IPS-18c (cell line): ENCODE measurements around the gene SFXN3.

Source experiments
- H3K4me3 ChIP-seq: 2 replicates; pipeline ENCODE4 v1.7.0; 2013; ENCODE audit warnings: low read depth, mild to moderate bottlenecking, low read length, moderate library complexity; ENCODE audit not compliant: insufficient read depth
- H3K9me3 ChIP-seq: one replicate; pipeline ENCODE4 v1.6.1; 2013; ENCODE audit warnings: mild to moderate bottlenecking, low read length, moderate library complexity; ENCODE audit not compliant: control insufficient read depth, insufficient read depth

The SFXN3 gene

DNA sequence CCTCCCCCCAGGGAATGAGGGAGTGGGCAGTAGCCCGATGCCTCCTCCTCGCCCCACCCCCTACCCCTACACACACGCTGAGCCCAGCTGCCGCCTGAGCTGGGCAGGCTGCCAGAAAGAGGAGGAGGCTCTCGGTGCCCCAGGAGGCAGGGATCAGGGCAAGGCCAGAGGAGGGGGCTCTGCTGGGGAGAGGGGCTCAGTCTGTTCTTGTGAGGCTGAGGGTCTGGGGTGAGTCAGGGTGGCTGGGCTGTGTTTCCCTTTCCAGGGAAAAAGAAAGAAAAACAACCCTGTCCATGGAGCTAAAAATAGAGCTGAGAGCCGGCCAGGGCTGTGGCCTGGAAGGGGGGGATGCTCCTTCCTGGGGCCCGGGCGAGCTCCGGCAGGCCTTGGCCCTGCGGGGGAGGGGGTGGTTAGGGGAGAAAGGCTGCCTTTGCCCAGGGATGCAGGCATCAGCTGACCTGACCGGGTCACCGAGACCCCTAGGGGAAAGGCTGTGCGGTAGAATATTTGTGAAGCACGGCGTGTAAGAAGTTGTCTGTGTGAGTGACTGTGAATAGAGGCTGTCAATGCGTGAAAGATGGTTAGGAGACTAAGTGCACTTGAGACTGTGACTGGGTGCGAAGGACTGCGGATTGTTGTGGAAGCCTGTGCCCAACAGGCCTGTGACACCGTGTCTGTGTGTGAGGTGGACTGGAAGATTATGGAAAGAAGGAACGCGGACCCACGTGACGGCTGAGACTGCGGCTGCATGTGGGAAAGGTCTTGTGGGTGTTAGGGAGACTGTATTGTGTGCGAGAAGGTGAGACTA, 32.6 kb upstream of the SFXN3 start:
- H3K4me3 ChIP-seq = peak overlapping the region; percentile 89
- H3K9me3 ChIP-seq = no peaks in the 10 kb centered on the region

DNA sequence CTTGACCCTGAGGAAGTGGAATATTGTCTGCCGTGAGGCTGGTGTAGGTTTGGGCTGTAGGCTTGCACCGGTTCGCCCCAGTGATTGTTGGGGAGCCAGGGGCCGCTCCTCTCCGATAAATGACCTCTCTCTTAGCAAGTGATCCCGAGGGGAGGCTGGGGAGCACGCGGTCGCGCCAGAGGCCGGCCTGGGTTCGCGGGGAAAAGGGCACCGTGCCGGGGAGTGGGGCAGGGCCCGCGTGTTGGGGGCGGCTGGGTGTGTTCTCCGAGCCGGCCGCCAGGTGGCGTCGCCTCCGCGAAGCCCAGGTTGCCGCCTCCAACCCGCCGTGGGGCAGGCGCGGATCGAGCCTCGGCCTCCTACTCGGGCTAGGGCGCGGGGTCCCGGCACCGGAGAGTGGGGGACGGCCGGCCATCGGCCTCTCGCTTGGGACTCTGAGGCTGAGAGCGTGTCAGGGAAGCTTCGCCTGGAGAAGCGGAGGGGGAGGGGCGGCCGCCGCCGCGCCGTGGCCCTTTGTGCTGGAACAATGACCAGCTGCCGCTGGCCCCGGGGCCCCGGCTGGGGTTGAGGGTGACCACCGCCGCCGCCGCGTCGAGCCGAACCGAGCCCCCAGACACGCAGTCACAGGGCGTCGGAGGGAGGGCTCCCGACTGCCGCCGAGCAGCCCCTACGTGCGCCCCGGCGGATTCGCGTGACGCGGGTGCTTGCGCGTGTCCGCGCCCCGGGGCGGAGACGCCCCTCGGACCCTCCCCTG, 31.9 kb upstream of the SFXN3 start:
- H3K4me3 ChIP-seq = peak overlapping the region; percentile 89
- no peaks in the 10 kb centered on the region for H3K9me3 ChIP-seq

DNA sequence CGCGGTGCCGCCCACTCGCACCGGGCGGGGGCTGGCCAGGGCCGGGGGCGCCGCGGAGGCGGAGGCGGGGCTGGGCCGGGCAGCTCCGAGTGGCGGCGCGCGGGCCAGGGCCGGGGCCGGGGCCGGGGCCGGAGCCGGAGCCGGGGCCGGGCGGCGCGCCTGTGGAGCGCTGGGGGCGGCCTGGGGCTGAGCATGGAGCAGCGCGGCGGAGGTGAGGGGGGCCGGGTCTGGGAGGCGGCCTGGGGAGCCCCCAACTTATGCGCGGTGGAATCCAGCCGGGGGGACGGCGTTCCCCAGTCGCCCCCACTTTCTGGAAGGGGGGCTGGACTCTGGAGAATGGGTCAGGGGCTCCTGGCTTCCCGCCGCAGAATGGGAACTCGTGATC, 31.3 kb upstream of the SFXN3 start, which contains the start of gene LZTS2:
Gene LZTS2 (plus strand): TSS at position 67 of the 385 bp plus-strand sequence. CDS start 2,731 bp downstream, outside the sequence.
- peak within 1 kb of the TSS; percentile 89 for H3K4me3 ChIP-seq
- H3K9me3 ChIP-seq = no peaks in the 10 kb centered on the region

DNA sequence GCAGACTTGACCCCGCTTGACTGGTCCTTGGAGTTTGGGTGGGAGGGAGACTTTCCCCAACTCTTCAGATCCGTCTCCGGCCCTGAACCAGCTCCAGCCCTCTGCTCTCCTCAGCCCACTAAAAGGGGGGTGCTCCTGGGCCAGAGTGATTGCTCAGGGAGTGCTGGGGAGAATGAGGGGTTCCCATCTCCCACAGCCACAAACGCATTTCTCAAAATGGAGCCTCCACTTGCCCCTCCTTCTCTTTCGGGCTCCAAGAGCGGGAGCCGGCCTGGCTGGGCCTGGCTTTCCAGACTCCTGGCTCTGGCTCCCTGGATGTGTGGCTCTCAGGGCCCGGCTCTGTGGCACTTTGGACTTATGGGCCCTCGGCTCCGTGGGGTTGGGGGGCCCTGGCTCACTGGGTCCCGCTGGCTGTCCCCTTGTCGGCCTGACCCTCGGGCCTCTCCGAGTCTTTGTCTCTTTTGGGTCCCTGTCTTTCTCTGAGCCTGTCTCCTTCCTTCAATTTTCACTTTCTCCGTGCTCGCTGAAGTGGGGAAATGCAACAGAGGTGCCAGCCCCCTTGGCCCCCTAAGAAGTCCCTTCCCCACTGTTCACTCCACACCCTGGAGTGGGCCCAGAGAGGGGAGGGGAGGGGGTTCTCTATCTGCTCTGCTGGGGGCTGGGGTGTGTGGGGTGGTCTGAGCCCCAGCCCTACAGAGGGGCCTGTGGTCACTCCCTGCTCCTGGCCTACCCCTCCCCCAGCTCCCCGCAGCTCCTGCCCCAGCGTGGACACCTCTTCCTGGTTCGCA, 30.7 kb upstream of the SFXN3 start:
- peak overlapping the region; percentile 89 for H3K4me3 ChIP-seq

DNA sequence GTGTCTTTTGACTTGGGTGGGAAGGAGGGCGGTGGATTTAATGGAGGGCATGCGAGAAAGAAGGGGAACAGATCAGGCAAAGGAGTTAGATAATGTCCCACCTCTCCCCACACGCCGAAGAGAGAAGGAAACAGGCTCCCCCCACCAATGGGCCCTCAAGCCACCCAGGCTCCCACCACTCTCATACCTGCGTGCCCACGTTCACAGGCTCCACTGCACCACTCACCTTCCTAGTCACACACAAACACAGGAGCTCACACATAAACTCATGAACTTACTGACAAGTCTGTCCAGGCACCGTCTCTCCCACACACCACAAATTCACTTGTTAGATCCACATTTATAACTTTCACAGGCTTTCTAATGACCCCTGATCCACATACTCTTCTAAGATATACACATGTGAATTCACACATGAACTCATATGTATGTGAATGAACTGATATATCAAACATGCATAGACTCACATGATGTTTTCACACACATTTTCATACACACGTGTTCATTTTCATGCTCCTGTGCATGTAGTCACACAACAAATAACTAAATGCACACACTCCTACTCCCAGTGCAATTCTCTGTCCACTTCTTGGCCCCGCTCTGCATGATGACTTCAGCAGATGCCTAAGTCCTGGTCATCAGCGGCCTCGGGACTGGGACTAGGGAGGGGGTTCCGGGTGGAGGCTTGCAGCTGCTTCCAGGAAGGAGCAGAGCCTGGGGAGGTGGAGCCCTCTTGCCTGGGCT, 29.9 kb upstream of the SFXN3 start:
- Histone ChIP-seq H3K9me3 (no peaks in the 10 kb centered on the region), H3K4me3 (no peak overlapping the region; the same call in 1 of the 2 replicates)

More for the DNA sequence above, 30.7 kb upstream of the SFXN3 start:
- no peaks in the 10 kb centered on the region for H3K9me3 ChIP-seq

DNA sequence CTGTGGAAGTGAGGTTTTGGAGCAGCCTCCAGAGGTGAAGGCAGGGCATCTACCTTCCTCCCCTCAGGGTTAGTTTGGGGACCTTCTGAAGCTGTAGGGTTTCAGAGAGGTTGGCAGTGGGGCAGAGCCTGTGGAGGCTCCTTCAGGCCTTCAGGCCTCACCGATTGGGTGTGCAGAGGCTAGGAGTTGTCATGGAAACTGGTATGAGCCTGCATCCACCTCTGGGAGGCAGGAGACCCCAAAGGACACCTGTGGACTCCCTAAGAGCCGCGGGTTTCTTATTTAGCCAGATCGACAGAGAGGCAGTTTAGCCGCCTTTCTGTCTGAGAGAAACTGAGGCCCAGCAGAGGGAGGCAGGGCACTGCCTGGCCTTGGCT, 29.4 kb upstream of the SFXN3 start:
- no peak overlapping the region; the same call in 1 of the 2 replicates for H3K4me3 ChIP-seq
- H3K9me3 ChIP-seq = no peaks in the 10 kb centered on the region

DNA sequence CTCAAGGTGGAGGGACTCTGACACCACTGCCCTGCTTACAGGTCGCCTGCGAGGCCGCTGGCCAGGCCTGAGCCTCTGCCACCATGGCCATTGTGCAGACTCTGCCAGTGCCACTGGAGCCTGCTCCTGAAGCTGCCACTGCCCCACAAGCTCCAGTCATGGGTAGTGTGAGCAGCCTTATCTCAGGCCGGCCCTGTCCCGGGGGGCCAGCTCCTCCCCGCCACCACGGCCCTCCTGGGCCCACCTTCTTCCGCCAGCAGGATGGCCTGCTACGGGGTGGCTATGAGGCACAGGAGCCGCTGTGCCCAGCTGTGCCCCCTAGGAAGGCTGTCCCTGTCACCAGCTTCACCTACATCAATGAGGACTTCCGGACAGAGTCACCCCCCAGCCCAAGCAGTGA, 28.6 kb upstream of the SFXN3 start:
- no peak overlapping the region for H3K4me3 ChIP-seq
- no peaks in the 10 kb centered on the region for H3K9me3 ChIP-seq

DNA sequence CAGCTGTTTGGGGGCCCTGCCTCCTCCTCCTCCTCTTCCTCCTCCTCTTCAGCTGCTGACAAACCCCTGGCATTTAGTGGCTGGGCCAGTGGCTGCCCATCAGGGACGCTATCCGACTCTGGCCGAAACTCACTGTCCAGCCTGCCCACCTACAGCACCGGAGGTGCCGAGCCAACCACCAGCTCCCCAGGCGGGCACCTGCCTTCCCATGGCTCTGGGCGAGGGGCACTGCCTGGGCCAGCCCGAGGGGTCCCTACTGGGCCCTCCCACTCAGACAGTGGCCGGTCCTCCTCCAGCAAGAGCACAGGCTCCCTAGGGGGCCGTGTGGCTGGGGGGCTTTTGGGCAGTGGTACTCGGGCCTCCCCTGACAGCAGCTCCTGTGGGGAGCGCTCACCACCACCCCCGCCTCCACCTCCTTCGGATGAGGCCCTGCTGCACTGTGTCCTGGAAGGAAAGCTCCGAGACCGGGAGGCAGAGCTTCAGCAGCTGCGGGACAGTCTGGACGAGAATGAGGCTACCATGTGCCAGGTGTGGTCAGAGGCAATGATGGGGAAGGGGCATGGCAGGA, 27.3 kb upstream of the SFXN3 start:
- H3K9me3 ChIP-seq = no peaks in the 10 kb centered on the region
- no peak overlapping the region for H3K4me3 ChIP-seq

DNA sequence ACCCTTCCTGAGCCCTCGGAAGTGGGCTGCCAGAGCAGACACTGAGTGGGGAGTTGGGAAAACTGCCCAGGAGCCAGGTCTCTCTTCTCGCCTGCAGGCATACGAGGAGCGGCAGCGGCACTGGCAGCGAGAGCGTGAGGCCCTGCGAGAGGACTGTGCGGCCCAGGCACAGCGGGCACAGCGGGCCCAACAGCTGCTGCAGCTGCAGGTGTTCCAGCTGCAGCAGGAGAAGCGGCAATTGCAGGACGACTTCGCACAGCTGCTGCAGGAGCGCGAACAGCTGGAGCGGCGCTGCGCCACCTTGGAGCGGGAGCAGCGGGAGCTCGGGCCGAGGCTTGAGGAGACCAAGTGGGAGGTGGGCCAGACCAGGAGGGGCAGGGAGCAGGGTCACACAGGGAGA, 25.7 kb upstream of the SFXN3 start:
- Histone ChIP-seq H3K4me3 (no peak overlapping the region), H3K9me3 (no peaks in the 10 kb centered on the region)

DNA sequence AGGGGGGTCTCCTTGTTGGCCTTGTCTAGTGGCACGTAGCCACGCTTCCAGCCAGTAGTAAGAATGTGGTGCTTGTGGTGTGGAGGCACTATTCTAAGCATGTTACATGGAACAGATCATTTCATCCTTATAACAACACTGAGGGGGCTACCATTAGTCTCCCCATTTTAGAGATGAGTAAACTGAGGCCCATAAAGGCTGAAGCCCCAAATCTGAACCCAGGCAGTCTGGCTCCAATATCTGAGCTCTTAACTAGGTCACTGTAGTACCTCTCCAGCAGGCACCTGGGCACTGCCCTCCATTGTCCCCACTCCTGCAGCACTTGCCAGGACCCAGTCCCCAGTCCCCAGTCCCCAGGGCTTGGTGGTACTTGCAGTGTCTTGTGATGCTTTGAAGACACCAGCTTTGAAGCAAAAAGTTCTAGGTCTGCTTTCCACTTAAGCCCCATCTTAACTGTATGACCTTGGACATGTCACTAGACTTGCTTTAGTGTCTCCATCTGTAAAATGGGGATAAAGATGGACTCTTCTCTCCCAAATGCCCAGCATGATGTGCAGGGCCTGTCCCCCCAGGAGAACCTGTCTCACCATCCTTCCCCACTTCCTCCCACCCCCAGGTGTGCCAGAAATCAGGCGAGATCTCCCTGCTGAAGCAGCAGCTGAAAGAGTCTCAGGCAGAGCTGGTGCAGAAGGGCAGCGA, 25.0 kb upstream of the SFXN3 start:
- Histone ChIP-seq H3K4me3 (no peak overlapping the region), H3K9me3 (no peaks in the 10 kb centered on the region)

DNA sequence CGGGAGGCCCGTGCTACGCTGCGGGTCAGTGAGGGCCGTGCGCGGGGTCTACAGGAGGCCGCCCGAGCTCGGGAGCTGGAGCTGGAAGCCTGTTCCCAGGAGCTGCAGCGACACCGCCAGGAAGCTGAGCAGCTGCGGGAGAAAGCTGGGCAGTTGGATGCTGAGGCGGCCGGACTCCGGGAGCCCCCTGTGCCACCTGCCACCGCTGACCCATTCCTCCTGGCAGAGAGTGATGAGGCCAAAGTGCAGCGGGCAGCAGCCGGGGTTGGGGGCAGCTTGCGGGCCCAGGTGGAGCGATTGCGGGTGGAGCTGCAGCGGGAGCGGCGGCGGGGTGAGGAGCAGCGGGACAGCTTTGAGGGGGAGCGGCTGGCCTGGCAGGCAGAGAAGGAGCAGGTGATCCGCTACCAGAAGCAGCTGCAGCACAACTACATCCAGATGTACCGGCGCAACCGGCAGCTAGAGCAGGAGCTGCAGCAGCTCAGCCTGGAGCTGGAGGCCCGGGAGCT, 24.4 kb upstream of the SFXN3 start:
- H3K4me3 ChIP-seq = no peak overlapping the region
- H3K9me3 ChIP-seq = no peaks in the 10 kb centered on the region

DNA sequence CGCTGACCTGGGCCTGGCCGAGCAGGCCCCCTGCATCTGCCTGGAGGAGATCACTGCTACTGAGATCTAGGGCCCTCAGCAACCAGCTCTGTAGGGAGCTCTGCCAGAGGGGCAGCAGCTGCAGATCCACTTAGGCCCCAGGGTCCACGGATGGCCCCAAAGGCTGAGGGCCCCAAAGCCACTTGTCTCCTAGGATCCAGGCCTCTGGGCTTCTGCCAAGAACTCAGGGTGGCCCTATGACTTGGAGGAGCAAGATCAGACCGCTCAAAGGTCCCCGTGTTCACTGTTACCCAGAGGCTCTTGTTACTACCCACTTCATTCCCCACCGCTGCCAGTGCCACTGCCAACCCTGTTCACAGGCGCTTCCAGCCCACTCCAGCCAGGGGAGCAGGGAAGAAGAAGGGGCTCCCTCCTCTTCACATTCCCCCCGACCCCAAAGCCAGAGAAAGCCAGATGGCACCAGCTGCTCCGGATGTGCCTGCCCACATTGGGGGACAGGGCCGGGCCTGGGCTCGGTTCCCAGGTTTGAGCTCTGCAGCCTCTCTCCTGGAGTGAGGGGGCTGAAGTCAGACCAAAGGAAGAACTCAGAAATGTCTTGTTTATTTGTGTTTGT, 23.8 kb upstream of the SFXN3 start:
- no peak overlapping the region for H3K4me3 ChIP-seq
- no peaks in the 10 kb centered on the region for H3K9me3 ChIP-seq

DNA sequence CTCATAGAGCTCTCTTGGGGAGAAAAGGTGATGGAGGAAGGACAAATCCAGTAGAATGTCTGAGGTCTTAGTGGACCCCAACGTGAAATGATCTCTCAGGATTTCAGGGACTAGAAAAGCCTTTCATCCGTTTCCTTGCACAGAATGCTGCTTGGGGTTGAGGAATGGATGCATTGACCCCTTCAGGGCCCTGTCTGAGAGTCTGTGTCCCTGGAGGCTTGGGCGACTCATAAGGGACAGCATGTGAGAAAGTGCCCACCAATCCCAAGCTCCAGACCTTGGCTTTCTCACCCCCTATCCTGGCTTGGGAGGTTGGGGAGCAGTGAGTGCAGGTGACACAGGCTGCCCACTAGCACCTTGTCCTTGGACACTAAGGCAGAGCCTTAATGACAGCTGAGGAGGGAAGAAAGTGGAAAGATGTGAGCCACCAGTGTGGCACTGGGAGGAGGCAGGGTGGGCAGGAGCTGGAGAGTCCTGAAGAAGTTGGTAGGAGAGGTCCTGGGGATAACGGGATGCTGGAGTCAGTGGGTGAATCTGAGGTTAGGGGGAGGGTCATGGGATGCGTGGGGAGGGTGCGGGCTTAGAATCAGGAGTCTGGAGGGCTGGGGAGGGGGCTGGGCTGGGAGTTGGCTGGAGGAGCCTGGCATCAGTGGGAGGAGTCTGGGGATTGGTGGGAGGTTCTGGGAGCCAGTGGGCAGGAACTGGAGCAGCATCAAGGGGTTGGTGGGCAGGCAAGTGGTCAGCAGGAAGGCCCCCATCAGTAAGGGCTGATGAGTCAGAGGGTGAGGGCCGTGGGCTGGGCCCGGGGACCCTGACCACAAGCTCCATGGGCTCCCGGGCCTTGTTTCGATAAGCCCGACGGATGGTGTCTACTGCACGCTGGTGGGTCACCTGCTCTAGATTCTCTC, 22.9 kb upstream of the SFXN3 start:
- no peaks in the 10 kb centered on the region for H3K9me3 ChIP-seq

DNA sequence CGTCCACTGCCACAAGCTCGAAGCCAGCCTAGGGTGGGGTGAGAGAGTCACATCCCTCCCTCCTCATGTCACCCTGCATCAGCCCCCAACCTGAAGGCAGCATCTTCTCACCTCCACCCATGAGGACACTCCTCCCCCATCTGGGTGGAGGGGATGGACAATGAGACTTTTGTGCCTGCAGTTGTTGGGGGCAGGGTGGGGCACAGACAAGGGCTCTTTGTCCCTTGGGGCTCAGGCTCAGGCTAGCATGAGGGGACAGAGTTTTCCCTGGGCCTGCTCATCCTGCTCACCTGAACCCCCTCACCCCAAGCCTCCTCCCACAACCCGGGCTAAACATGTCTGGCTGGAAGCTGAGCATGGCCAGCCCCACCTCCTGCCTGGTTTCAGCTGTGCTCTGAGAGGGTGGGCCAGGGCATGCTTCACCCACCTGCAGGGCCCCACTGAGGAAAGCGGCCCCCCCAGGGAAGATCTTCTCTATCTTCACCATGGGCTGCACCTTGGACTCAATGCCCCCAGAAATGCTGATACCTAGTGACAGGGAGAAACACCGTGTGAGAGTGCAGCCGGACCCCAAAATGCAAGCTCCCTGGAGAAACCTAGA, 22.1 kb upstream of the SFXN3 start:
- no peaks in the 10 kb centered on the region for H3K9me3 ChIP-seq
- H3K4me3 ChIP-seq = no peak overlapping the region

More for the DNA sequence above, 22.9 kb upstream of the SFXN3 start:
- H3K4me3 ChIP-seq = no peak overlapping the region
